GM20000 (cell line): ENCODE results near the gene SLC15A1.

Source experiments
- DNase-seq: peaks from one replicate; pipeline ENCODE4 v3.0.0; 2012; ENCODE audit warnings: low spot score
- CTCF ChIP-seq: IDR thresholded peaks from 2 replicates; pipeline ENCODE4 v1.5.1; 2012; ENCODE audit warnings: mild to moderate bottlenecking, control low read depth; ENCODE audit errors: extremely low read depth, missing control alignments

SLC15A1 gene

GRCh38 chr13:98687319-98687718 lies 65.2 kb downstream of the SLC15A1 start:
- TF ChIP-seq CTCF: no peak
- DNase-seq: no peak

DNA sequence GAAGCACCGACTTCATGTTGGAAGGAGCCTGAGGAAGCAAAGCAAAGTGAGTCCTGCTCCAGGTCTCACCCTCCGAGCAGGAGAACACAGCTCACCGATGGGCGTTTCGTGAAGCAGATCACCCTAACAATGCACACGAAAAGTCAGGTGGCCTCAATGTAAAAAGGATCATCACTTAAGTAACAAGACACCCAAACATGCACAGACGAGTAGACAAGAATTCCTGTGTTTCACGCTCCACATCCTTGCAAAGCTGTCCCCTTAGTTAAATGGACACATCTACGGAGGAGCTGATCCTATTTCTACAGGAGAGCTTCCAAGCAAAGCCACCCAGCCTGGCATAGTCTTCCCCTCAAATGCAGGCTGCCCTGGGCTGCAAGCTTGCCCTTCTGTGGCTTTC lies 66.2 kb downstream of the SLC15A1 start:
- no peak for TF ChIP-seq CTCF
- DNase-seq: no peak

DNA sequence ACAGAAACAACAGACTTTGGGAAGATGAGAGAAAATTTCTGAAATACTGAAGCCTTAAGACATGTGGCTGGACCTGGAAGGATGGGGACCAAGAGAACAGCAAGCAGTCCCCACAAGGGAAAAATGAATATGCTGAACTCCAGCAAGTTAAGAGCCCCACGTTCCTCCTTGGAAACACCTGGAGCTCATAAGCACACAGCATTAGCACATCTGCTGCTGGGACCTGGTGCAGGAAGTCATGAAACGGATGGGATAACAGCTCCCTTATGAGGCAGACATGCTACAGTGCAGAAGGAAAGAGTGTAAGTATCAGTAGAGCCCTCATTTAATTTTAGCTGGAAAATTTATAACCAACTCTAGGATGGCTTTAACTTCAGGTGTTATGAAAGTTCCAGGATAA lies 67.3 kb downstream of the SLC15A1 start:
- no peak for TF ChIP-seq CTCF
- DNase-seq: no peak

- DNase-seq: no peak
- TF ChIP-seq CTCF: no peak
Measured at GRCh38 chr13:98681049-98681448, 71.4 kb downstream of the SLC15A1 start.

DNA sequence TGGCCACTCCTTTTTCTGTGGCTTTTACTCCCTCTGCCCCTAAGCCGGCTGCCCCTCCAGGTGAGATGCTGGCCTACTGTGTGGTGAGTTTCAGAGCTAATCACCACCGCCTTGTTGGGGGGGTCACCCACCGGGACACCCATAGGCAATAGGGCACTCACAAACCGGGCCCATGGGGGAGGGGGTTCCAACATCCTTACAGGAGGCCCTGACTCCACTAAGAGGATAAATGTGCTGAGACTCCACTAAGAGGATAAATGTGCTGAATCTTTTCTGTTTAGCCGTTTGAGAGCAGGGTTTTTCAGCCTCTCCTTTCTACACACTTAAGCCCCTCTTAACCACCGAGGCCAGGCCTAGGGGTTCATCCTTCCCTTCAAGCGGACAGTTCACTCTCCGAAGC lies 73.7 kb downstream of the SLC15A1 start:
- DNase-seq: no peak
- no peak for TF ChIP-seq CTCF

GRCh38 chr13:98677398-98677797 lies 75.1 kb downstream of the SLC15A1 start:
- TF ChIP-seq CTCF: no peak
- DNase-seq: no peak

DNA sequence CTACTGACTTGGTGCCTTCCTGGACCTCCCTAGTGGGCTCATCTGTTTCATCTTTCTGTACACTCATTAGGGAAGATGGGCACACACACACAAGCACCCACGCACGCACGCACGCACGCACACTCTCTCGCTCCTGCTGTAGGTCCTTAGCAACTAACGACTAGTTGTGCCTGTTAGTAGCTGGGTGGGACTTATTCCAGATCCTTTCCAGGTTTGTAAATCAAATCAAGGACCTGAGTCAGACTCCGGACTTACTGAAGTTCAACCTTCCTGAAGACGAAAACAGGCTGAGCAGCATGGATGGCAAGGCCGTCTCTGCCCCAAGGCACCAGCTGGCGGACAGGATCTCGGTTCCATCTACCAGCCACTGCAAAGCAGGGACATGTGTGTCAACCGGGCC lies 76.2 kb downstream of the SLC15A1 start:
- no peak for TF ChIP-seq CTCF
- DNase-seq: no peak
